Memory B cell (primary cell): ENCODE results near the gene NKAIN2.
"Not testable (repeated sequence)": the region's sequence is repeated elsewhere in the genome, so short reads cannot be mapped to it uniquely, and the experiment has no call there.

Experiments used
- ATAC-seq: fragments of 150-1000 bp; cut with Tn5 transposase; 2 replicates; pipeline ENCODE4 v1.10.0; 2021; ENCODE audit warnings: low read depth, mild to moderate bottlenecking, moderate library complexity
- DNase-seq, 2 donors: peaks; one replicate each; pipeline ENCODE4 v3.0.0; 2022; ENCODE audit warnings: low spot score in 2 of 2
- H3K27ac Mint-ChIP-seq: one replicate; pipeline ENCODE4 v1.8.0; 2022; ENCODE audit warnings: mild to moderate bottlenecking, moderate library complexity, mixed read lengths
- H3K27me3 Mint-ChIP-seq: one replicate; pipeline ENCODE4 v1.8.0; 2022; ENCODE audit warnings: mixed read lengths
- H3K36me3 Mint-ChIP-seq: one replicate; pipeline ENCODE4 v1.8.0; 2022; ENCODE audit warnings: mild to moderate bottlenecking, mixed read lengths
- H3K4me1 Mint-ChIP-seq: one replicate; pipeline ENCODE4 v1.8.0; 2022; ENCODE audit warnings: mixed read lengths
- H3K4me3 Mint-ChIP-seq: one replicate; pipeline ENCODE4 v1.8.0; 2022; ENCODE audit warnings: mild to moderate bottlenecking, moderate library complexity, mixed read lengths
- H3K9me3 Mint-ChIP-seq: one replicate; pipeline ENCODE4 v1.8.0; 2022; ENCODE audit warnings: mixed read lengths

NKAIN2 gene

GRCh38 chr6:124260337-124260736, 456.7 kb downstream of the NKAIN2 start:
- H3K4me1 Mint-ChIP-seq, result no peaks in the 10 kb centered on the region
- ATAC-seq (no peak), DNase-seq (no peak)
- no peaks in the 10 kb centered on the region for H3K27me3 Mint-ChIP-seq
- H3K9me3 Mint-ChIP-seq, result peaks cover 4% of the 10 kb centered on the region
- no peak overlapping the region for H3K27ac Mint-ChIP-seq
- H3K4me3 Mint-ChIP-seq, result no peak overlapping the region
- H3K36me3 Mint-ChIP-seq, result no peaks in the 10 kb centered on the region

GRCh38 chr6:124269733-124270132, 466.1 kb downstream of the NKAIN2 start:
- no peak overlapping the region for H3K27ac Mint-ChIP-seq
- peaks cover 2% of the 10 kb centered on the region for H3K9me3 Mint-ChIP-seq
- no peaks in the 10 kb centered on the region for H3K27me3 Mint-ChIP-seq
- no peak overlapping the region for H3K4me3 Mint-ChIP-seq
- ATAC-seq (no peak), DNase-seq (no peak)
- no peaks in the 10 kb centered on the region for H3K4me1 Mint-ChIP-seq
- H3K36me3 Mint-ChIP-seq, result no peaks in the 10 kb centered on the region

GRCh38 chr6:124273701-124274100, 470.0 kb downstream of the NKAIN2 start:
- no peak for DNase-seq
- Mint-ChIP-seq H3K27ac (no peak overlapping the region), H3K4me3 (no peak overlapping the region), H3K36me3 (no peaks in the 10 kb centered on the region), H3K4me1 (no peaks in the 10 kb centered on the region), H3K27me3 (no peaks in the 10 kb centered on the region), H3K9me3 (peaks cover 4% of the 10 kb centered on the region)
- no peak for ATAC-seq

- no peaks in the 10 kb centered on the region for H3K27me3 Mint-ChIP-seq
- H3K36me3 Mint-ChIP-seq, result no peaks in the 10 kb centered on the region
- H3K4me3 Mint-ChIP-seq, result no peak overlapping the region
- H3K27ac Mint-ChIP-seq, result no peak overlapping the region
- DNase-seq (no peak), ATAC-seq (no peak)
- H3K4me1 Mint-ChIP-seq, result no peaks in the 10 kb centered on the region
- H3K9me3 Mint-ChIP-seq, result no peaks in the 10 kb centered on the region
These were observed 478.9 kb downstream of the NKAIN2 start for GRCh38 chr6:124282541-124282940.

- H3K4me3 Mint-ChIP-seq, result no peak overlapping the region
- no peak for ATAC-seq
- no peaks in the 10 kb centered on the region for H3K27me3 Mint-ChIP-seq
- no peak for DNase-seq
- no peaks in the 10 kb centered on the region for H3K36me3 Mint-ChIP-seq
- no peak overlapping the region for H3K27ac Mint-ChIP-seq
- no peaks in the 10 kb centered on the region for H3K4me1 Mint-ChIP-seq
- H3K9me3 Mint-ChIP-seq, result no peaks in the 10 kb centered on the region
These were observed 479.8 kb downstream of the NKAIN2 start for GRCh38 chr6:124283486-124283885.

GRCh38 chr6:124285146-124285545, 481.5 kb downstream of the NKAIN2 start:
- no peak overlapping the region for H3K4me3 Mint-ChIP-seq
- no peak for ATAC-seq
- H3K36me3 Mint-ChIP-seq, result no peaks in the 10 kb centered on the region
- no peak for DNase-seq
- no peaks in the 10 kb centered on the region for H3K9me3 Mint-ChIP-seq
- H3K27me3 Mint-ChIP-seq, result no peaks in the 10 kb centered on the region
- no peak overlapping the region for H3K27ac Mint-ChIP-seq
- H3K4me1 Mint-ChIP-seq, result no peaks in the 10 kb centered on the region

GRCh38 chr6:124294574-124295200, 491.0 kb downstream of the NKAIN2 start:
- Mint-ChIP-seq H3K27me3 (no peaks in the 10 kb centered on the region), H3K9me3 (peaks cover 2% of the 10 kb centered on the region), H3K36me3 (no peaks in the 10 kb centered on the region), H3K4me3 (no peak overlapping the region), H3K4me1 (no peaks in the 10 kb centered on the region), H3K27ac (no peak overlapping the region)
- no peak for ATAC-seq
- no peak for DNase-seq

- DNase-seq (no peak), ATAC-seq (no peak)
- Mint-ChIP-seq H3K27me3 (no peaks in the 10 kb centered on the region), H3K4me3 (no peak overlapping the region), H3K4me1 (no peaks in the 10 kb centered on the region), H3K9me3 (peaks cover 3% of the 10 kb centered on the region), H3K27ac (no peak overlapping the region), H3K36me3 (no peaks in the 10 kb centered on the region)
These were observed 493.8 kb downstream of the NKAIN2 start for GRCh38 chr6:124297507-124297906.

- no peaks in the 10 kb centered on the region for H3K27me3 Mint-ChIP-seq
- no peak overlapping the region for H3K4me3 Mint-ChIP-seq
- H3K4me1 Mint-ChIP-seq, result no peaks in the 10 kb centered on the region
- ATAC-seq (no peak), DNase-seq (no peak)
- H3K36me3 Mint-ChIP-seq, result no peaks in the 10 kb centered on the region
- no peak overlapping the region for H3K27ac Mint-ChIP-seq
- H3K9me3 Mint-ChIP-seq, result peaks cover 7% of the 10 kb centered on the region
These were observed 495.1 kb downstream of the NKAIN2 start for GRCh38 chr6:124298730-124299129.

GRCh38 chr6:124300907-124301306, 497.2 kb downstream of the NKAIN2 start:
- H3K27ac Mint-ChIP-seq, H3K4me3 Mint-ChIP-seq, DNase-seq, H3K36me3 Mint-ChIP-seq, H3K27me3 Mint-ChIP-seq, H3K9me3 Mint-ChIP-seq, H3K4me1 Mint-ChIP-seq, ATAC-seq: not testable (repeated sequence)

GRCh38 chr6:124303971-124304370, 500.3 kb downstream of the NKAIN2 start:
- Mint-ChIP-seq H3K9me3 (peaks cover 7% of the 10 kb centered on the region), H3K27ac (no peak overlapping the region), H3K4me1 (no peaks in the 10 kb centered on the region), H3K36me3 (no peaks in the 10 kb centered on the region), H3K4me3 (no peak overlapping the region), H3K27me3 (no peaks in the 10 kb centered on the region)
- ATAC-seq, result no peak
- no peak for DNase-seq

- no peaks in the 10 kb centered on the region for H3K36me3 Mint-ChIP-seq
- H3K4me3 Mint-ChIP-seq, result no peak overlapping the region
- DNase-seq, result no peak
- H3K4me1 Mint-ChIP-seq, result no peaks in the 10 kb centered on the region
- no peak for ATAC-seq
- H3K9me3 Mint-ChIP-seq, result peaks cover 1% of the 10 kb centered on the region
- no peaks in the 10 kb centered on the region for H3K27me3 Mint-ChIP-seq
- H3K27ac Mint-ChIP-seq, result no peak overlapping the region
These were observed 506.5 kb downstream of the NKAIN2 start for GRCh38 chr6:124310139-124310538.

- no peak overlapping the region for H3K4me3 Mint-ChIP-seq
- DNase-seq (no peak), ATAC-seq (no peak)
- no peaks in the 10 kb centered on the region for H3K27me3 Mint-ChIP-seq
- no peaks in the 10 kb centered on the region for H3K4me1 Mint-ChIP-seq
- H3K9me3 Mint-ChIP-seq, result peaks cover 2% of the 10 kb centered on the region
- H3K36me3 Mint-ChIP-seq, result no peaks in the 10 kb centered on the region
- no peak overlapping the region for H3K27ac Mint-ChIP-seq
These were observed 515.7 kb downstream of the NKAIN2 start for GRCh38 chr6:124319410-124319809.

- H3K27ac Mint-ChIP-seq, result no peak overlapping the region
- H3K36me3 Mint-ChIP-seq, result no peaks in the 10 kb centered on the region
- H3K4me3 Mint-ChIP-seq, result no peak overlapping the region
- no peak for ATAC-seq
- DNase-seq, result no peak
- peaks cover 1% of the 10 kb centered on the region for H3K9me3 Mint-ChIP-seq
- no peaks in the 10 kb centered on the region for H3K4me1 Mint-ChIP-seq
- no peaks in the 10 kb centered on the region for H3K27me3 Mint-ChIP-seq
These were observed 520.6 kb downstream of the NKAIN2 start for GRCh38 chr6:124324237-124324636.

GRCh38 chr6:124330197-124330596, 526.5 kb downstream of the NKAIN2 start:
- no peak overlapping the region for H3K4me3 Mint-ChIP-seq
- no peaks in the 10 kb centered on the region for H3K36me3 Mint-ChIP-seq
- peaks cover 1% of the 10 kb centered on the region for H3K9me3 Mint-ChIP-seq
- no peak for ATAC-seq
- H3K27me3 Mint-ChIP-seq, result no peaks in the 10 kb centered on the region
- H3K4me1 Mint-ChIP-seq, result no peaks in the 10 kb centered on the region
- no peak for DNase-seq
- no peak overlapping the region for H3K27ac Mint-ChIP-seq
